Activated CD4-positive, alpha-beta T cell treated with anti-CD3 and anti-CD28 coated beads for 36 hours (primary cell): ENCODE measurements around the gene OLFML3. TPM values are rescaled to one million over a fixed set of nuclear protein-coding genes. Genes with fewer than 3 reads are reported as not detected.
"Not testable (repeated sequence)": the region's sequence is repeated elsewhere in the genome, so short reads cannot be mapped to it uniquely, and the experiment has no call there.

ENCODE experiments used
- ATAC-seq: fragments of 200-7000 bp; cut with Tn5 transposase; one replicate; pipeline ENCODE4 v1.10.0; 2021; ENCODE audit warnings: mild to moderate bottlenecking, moderate library complexity
- CTCF ChIA-PET: fragments of 350-600 bp; sonication (Branson Sonifier 250); formaldehyde crosslinking; loops from one replicate; lab custom pipeline; 2021; ENCODE audit warnings: antibody characterized with exemption; lab: Charles Lee
- POLR2A ChIA-PET: fragments of 350-600 bp; sonication (Branson Sonifier 250); formaldehyde crosslinking; loops from one replicate; lab custom pipeline; 2021; ENCODE audit warnings: antibody characterized with exemption, inconsistent platforms; lab: Charles Lee
- DNase-seq: peaks from one replicate; pipeline ENCODE4 v3.0.0-alpha.2; 2020
- H3K27ac Mint-ChIP-seq: one replicate; pipeline ENCODE4 v1.8.0; 2021; ENCODE audit warnings: mixed read lengths
- H3K27me3 Mint-ChIP-seq: one replicate; pipeline ENCODE4 v1.8.0; 2021; ENCODE audit warnings: mixed read lengths
- H3K36me3 Mint-ChIP-seq: one replicate; pipeline ENCODE4 v1.8.0; 2021; ENCODE audit warnings: low read depth, mixed read lengths
- H3K4me1 Mint-ChIP-seq: one replicate; pipeline ENCODE4 v1.8.0; 2021; ENCODE audit warnings: mixed read lengths
- H3K4me3 Mint-ChIP-seq: one replicate; pipeline ENCODE4 v1.8.0; 2021; ENCODE audit warnings: mild to moderate bottlenecking, moderate library complexity, mixed read lengths
- H3K9me3 Mint-ChIP-seq: one replicate; pipeline ENCODE4 v1.8.0; 2021; ENCODE audit warnings: low read depth, mixed read lengths
- intact Hi-C, 2 experiments: fragments of 100-400 bp; cut with DNase I in 1 of 2; cut with micrococcal nuclease in 1 of 2; formaldehyde crosslinking; loops; one replicate each; pipeline versions ENCODE4 v1.14.2 to v1.15.1; 2022 to 2024; cut with DNase I, micrococcal nuclease
- total RNA-seq, 2 experiments: library from RNA; stranded (reverse); gene quantifications; one replicate each; pipeline ENCODE4 v1.2.3, GENCODE V29; 2021

Gene OLFML3
- total RNA-seq, 2 experiments from 2014 or later: 0.11 TPM; not detected in 1

- H3K4me1 Mint-ChIP-seq, H3K9me3 Mint-ChIP-seq, H3K27me3 Mint-ChIP-seq, ATAC-seq, H3K36me3 Mint-ChIP-seq, DNase-seq, intact Hi-C loops, H3K4me3 Mint-ChIP-seq, H3K27ac Mint-ChIP-seq: not testable (repeated sequence)
- ChIA-PET POLR2A (interaction anchor here (0.7 kb wide), 1 partner anchor 17 kb away, joined by 3 read pairs; no protein-coding TSS in a partner anchor), CTCF (interaction anchor here (0.6 kb wide), 1 partner anchor 147 kb away, joined by 3 read pairs; the partner anchor contains the start of gene SYT6)
Measured at GRCh38 chr1:114006825-114007224, 27.6 kb downstream of the OLFML3 start.

- ATAC-seq (no peak), DNase-seq (no peak)
- no peaks in the 10 kb centered on the region for H3K36me3 Mint-ChIP-seq
- no peaks in the 10 kb centered on the region for H3K4me1 Mint-ChIP-seq
- H3K9me3 Mint-ChIP-seq: no peaks in the 10 kb centered on the region
- POLR2A ChIA-PET: no interaction called here
- H3K27ac Mint-ChIP-seq: no peak overlapping the region
- H3K27me3 Mint-ChIP-seq: peaks cover 2% of the 10 kb centered on the region
- CTCF ChIA-PET: no interaction called here
- H3K4me3 Mint-ChIP-seq: no peak overlapping the region
- intact Hi-C loops: no loop called here
Measured at GRCh38 chr1:114008480-114008941, 29.2 kb downstream of the OLFML3 start.

- CTCF ChIA-PET: interaction anchor here (0.9 kb wide), 1 partner anchor 9 kb away, joined by 3 read pairs; no protein-coding TSS in a partner anchor
- H3K4me3 Mint-ChIP-seq: no peak overlapping the region
- ATAC-seq: no peak
- peaks cover 2% of the 10 kb centered on the region for H3K27me3 Mint-ChIP-seq
- H3K9me3 Mint-ChIP-seq: no peaks in the 10 kb centered on the region
- DNase-seq: no peak
- no peak overlapping the region for H3K27ac Mint-ChIP-seq
- H3K4me1 Mint-ChIP-seq: no peaks in the 10 kb centered on the region
- H3K36me3 Mint-ChIP-seq: no peaks in the 10 kb centered on the region
- intact Hi-C loops: no loop called here
- POLR2A ChIA-PET: no interaction called here
Measured at GRCh38 chr1:114008993-114009392, 29.7 kb downstream of the OLFML3 start.

- Mint-ChIP-seq H3K27ac (no peak overlapping the region), H3K9me3 (no peaks in the 10 kb centered on the region), H3K4me3 (no peak overlapping the region), H3K36me3 (no peaks in the 10 kb centered on the region), H3K4me1 (no peaks in the 10 kb centered on the region), H3K27me3 (peaks cover 2% of the 10 kb centered on the region)
- intact Hi-C loops: no loop called here
- ATAC-seq (no peak), DNase-seq (no peak)
- ChIA-PET POLR2A (no interaction called here), CTCF (interaction anchor here (0.9 kb wide), 1 partner anchor 9 kb away, joined by 3 read pairs; no protein-coding TSS in a partner anchor)
Measured at GRCh38 chr1:114009393-114009792, 30.1 kb downstream of the OLFML3 start.

GRCh38 chr1:114010433-114011184, 31.3 kb downstream of the OLFML3 start:
- intact Hi-C loops: no loop called here
- no peak for DNase-seq
- Mint-ChIP-seq H3K4me1 (no peaks in the 10 kb centered on the region), H3K4me3 (no peak overlapping the region), H3K27ac (no peak overlapping the region), H3K36me3 (no peaks in the 10 kb centered on the region), H3K9me3 (no peaks in the 10 kb centered on the region), H3K27me3 (peaks cover 2% of the 10 kb centered on the region)
- CTCF ChIA-PET: interaction anchor here (0.6 to 1.4 kb wide), 2 partner anchors 10 to 1212 kb away, joined by 3 read pairs; no protein-coding TSS in a partner anchor
- ATAC-seq: no peak
- POLR2A ChIA-PET: no interaction called here

GRCh38 chr1:114011796-114012195, 32.5 kb downstream of the OLFML3 start:
- H3K4me1 Mint-ChIP-seq: no peaks in the 10 kb centered on the region
- intact Hi-C loops: no loop called here

GRCh38 chr1:114015075-114015474, 35.8 kb downstream of the OLFML3 start:
- H3K9me3 Mint-ChIP-seq: no peaks in the 10 kb centered on the region
- H3K4me3 Mint-ChIP-seq: no peak overlapping the region
- no peaks in the 10 kb centered on the region for H3K36me3 Mint-ChIP-seq
- CTCF ChIA-PET: interaction anchor here (0.8 kb wide), 1 partner anchor 302 kb away, joined by 4 read pairs; no protein-coding TSS in a partner anchor
- ATAC-seq: no peak
- no peak overlapping the region for H3K27ac Mint-ChIP-seq
- intact Hi-C loops: no loop called here
- DNase-seq: no peak
- POLR2A ChIA-PET: no interaction called here
- H3K27me3 Mint-ChIP-seq: no peaks in the 10 kb centered on the region
- H3K4me1 Mint-ChIP-seq: no peaks in the 10 kb centered on the region

More at GRCh38 chr1:114011796-114012195, 32.5 kb downstream of the OLFML3 start:
- no peak for DNase-seq
- Mint-ChIP-seq H3K9me3 (no peaks in the 10 kb centered on the region), H3K27me3 (peaks cover under 1% of the 10 kb centered on the region), H3K27ac (no peak overlapping the region), H3K4me3 (no peak overlapping the region), H3K36me3 (no peaks in the 10 kb centered on the region)
- ChIA-PET CTCF (interaction anchor here (0.6 kb wide), 1 partner anchor 43 kb away, joined by 3 read pairs; no protein-coding TSS in a partner anchor), POLR2A (no interaction called here)
- ATAC-seq: no peak

GRCh38 chr1:114019724-114020123, 40.5 kb downstream of the OLFML3 start:
- H3K4me1 Mint-ChIP-seq, intact Hi-C loops, H3K27ac Mint-ChIP-seq, POLR2A ChIA-PET, H3K9me3 Mint-ChIP-seq, H3K4me3 Mint-ChIP-seq, H3K36me3 Mint-ChIP-seq, DNase-seq, ATAC-seq, H3K27me3 Mint-ChIP-seq: not testable (repeated sequence)
- CTCF ChIA-PET: interaction anchor here (1.0 kb wide), 1 partner anchor 14 kb away, joined by 3 read pairs; no protein-coding TSS in a partner anchor

GRCh38 chr1:114021665-114022099, 42.4 kb downstream of the OLFML3 start:
- no peaks in the 10 kb centered on the region for H3K9me3 Mint-ChIP-seq
- DNase-seq (no peak), ATAC-seq (no peak)
- ChIA-PET CTCF (no interaction called here), POLR2A (no interaction called here)
- no peaks in the 10 kb centered on the region for H3K4me1 Mint-ChIP-seq
- H3K36me3 Mint-ChIP-seq: no peaks in the 10 kb centered on the region
- intact Hi-C loops: no loop called here
- no peak overlapping the region for H3K27ac Mint-ChIP-seq
- no peak overlapping the region for H3K4me3 Mint-ChIP-seq
- H3K27me3 Mint-ChIP-seq: no peaks in the 10 kb centered on the region

GRCh38 chr1:114022877-114023276, 43.6 kb downstream of the OLFML3 start:
- Mint-ChIP-seq H3K36me3 (no peaks in the 10 kb centered on the region), H3K27ac (no peak overlapping the region), H3K4me1 (no peaks in the 10 kb centered on the region), H3K4me3 (no peak overlapping the region), H3K27me3 (no peaks in the 10 kb centered on the region), H3K9me3 (no peaks in the 10 kb centered on the region)
- ChIA-PET POLR2A (no interaction called here), CTCF (no interaction called here)
- no peak for ATAC-seq
- intact Hi-C loops: no loop called here
- no peak for DNase-seq

- ChIA-PET POLR2A (interaction anchor here (0.7 kb wide), 1 partner anchor 880 kb away, joined by 3 read pairs; no protein-coding TSS in a partner anchor), CTCF (no interaction called here)
- Mint-ChIP-seq H3K9me3 (no peaks in the 10 kb centered on the region), H3K36me3 (no peaks in the 10 kb centered on the region), H3K4me1 (no peaks in the 10 kb centered on the region), H3K27ac (no peak overlapping the region), H3K4me3 (no peak overlapping the region), H3K27me3 (no peaks in the 10 kb centered on the region)
- ATAC-seq (no peak), DNase-seq (no peak)
- intact Hi-C loops: no loop called here
Measured at GRCh38 chr1:114023377-114023776, 44.1 kb downstream of the OLFML3 start.

GRCh38 chr1:114024049-114024448, 44.8 kb downstream of the OLFML3 start:
- Mint-ChIP-seq H3K4me1 (no peaks in the 10 kb centered on the region), H3K27ac (no peak overlapping the region), H3K4me3 (no peak overlapping the region), H3K36me3 (no peaks in the 10 kb centered on the region), H3K27me3 (no peaks in the 10 kb centered on the region), H3K9me3 (no peaks in the 10 kb centered on the region)
- ChIA-PET POLR2A (interaction anchor here (0.7 kb wide), 1 partner anchor 881 kb away, joined by 3 read pairs; no protein-coding TSS in a partner anchor), CTCF (no interaction called here)
- ATAC-seq (no peak), DNase-seq (no peak)
- intact Hi-C loops: no loop called here
